H9 (cell line): ENCODE results near the gene SPEG. TPM values are rescaled to one million over a fixed set of nuclear protein-coding genes. Genes with fewer than 3 reads are reported as not detected.

Experiments
- DNase-seq: peaks from one replicate; pipeline ENCODE4 v3.0.0-alpha.2; 2017
- H2AFZ ChIP-seq: one replicate; pipeline ENCODE4 v1.6.1; 2013; ENCODE audit warnings: mild to moderate bottlenecking, low read length, control low read depth, moderate library complexity
- H2AK5ac ChIP-seq: 2 replicates; pipeline ENCODE4 v1.6.1; 2013; ENCODE audit warnings: low read length, control low read depth, mixed read lengths; ENCODE audit not compliant: insufficient read length
- H2BK120ac ChIP-seq: one replicate; pipeline ENCODE4 v1.6.1; 2013; ENCODE audit warnings: low read depth, mild to moderate bottlenecking, low read length, control low read depth, inconsistent platforms; ENCODE audit not compliant: poor library complexity, severe bottlenecking
- H2BK12ac ChIP-seq: 2 replicates; pipeline ENCODE4 v1.6.1; 2013; ENCODE audit warnings: low read length, control low read depth, mixed read lengths, low read depth; ENCODE audit not compliant: insufficient read length
- H2BK15ac ChIP-seq: 2 replicates; pipeline ENCODE4 v1.6.1; 2013; ENCODE audit warnings: low read depth, low read length, control low read depth
- H2BK20ac ChIP-seq: one replicate; pipeline ENCODE4 v1.6.1; 2013; ENCODE audit warnings: low read depth, mild to moderate bottlenecking, low read length, control low read depth, inconsistent platforms; ENCODE audit not compliant: poor library complexity, severe bottlenecking
- H2BK5ac ChIP-seq: 2 replicates; pipeline ENCODE4 v1.6.1; 2013; ENCODE audit warnings: low read length, control low read depth, mixed read lengths; ENCODE audit not compliant: insufficient read length
- H3K14ac ChIP-seq: 2 replicates; pipeline ENCODE4 v1.6.1; 2013; ENCODE audit warnings: low read length, control low read depth; ENCODE audit not compliant: insufficient read depth
- H3K18ac ChIP-seq: 2 replicates; pipeline ENCODE4 v1.6.1; 2013; ENCODE audit warnings: low read depth, mild to moderate bottlenecking, mixed read lengths, low read length, control low read depth; ENCODE audit not compliant: insufficient read length
- H3K23ac ChIP-seq: 2 replicates; pipeline ENCODE4 v1.6.1; 2013; ENCODE audit warnings: low read length, control low read depth, mixed read lengths, low read depth; ENCODE audit not compliant: insufficient read length
- H3K23me2 ChIP-seq: 2 replicates; pipeline ENCODE4 v1.6.1; 2013; ENCODE audit warnings: low read depth, mild to moderate bottlenecking, mixed read lengths, low read length, control low read depth; ENCODE audit not compliant: insufficient read length, poor library complexity, severe bottlenecking
- H3K27ac ChIP-seq: 2 replicates; pipeline ENCODE4 v1.5.1; 2013; ENCODE audit warnings: low read length, control low read depth, mixed read lengths, low read depth; ENCODE audit not compliant: insufficient read length
- H3K27me3 ChIP-seq: 2 replicates; pipeline ENCODE4 v1.6.1; 2013; ENCODE audit warnings: low read length, control low read depth, inconsistent platforms; ENCODE audit not compliant: insufficient read depth
- H3K4ac ChIP-seq: 2 replicates; pipeline ENCODE4 v1.6.1; 2013; ENCODE audit warnings: low read depth, mild to moderate bottlenecking, control low read depth, inconsistent platforms, low read length, moderate library complexity
- H3K4me1 ChIP-seq: 2 replicates; pipeline ENCODE4 v1.6.1; 2013; ENCODE audit warnings: low read length, control low read depth, inconsistent platforms; ENCODE audit not compliant: insufficient read depth
- H3K4me2 ChIP-seq: 2 replicates; pipeline ENCODE4 v1.6.1; 2013; ENCODE audit warnings: low read length, control low read depth, mixed read lengths; ENCODE audit not compliant: insufficient read length, insufficient read depth
- H3K56ac ChIP-seq: 2 replicates; pipeline ENCODE4 v1.6.1; 2013; ENCODE audit warnings: low read depth, mild to moderate bottlenecking, mixed read lengths, low read length, control low read depth; ENCODE audit not compliant: insufficient read length
- H3K79me1 ChIP-seq: 2 replicates; pipeline ENCODE4 v1.6.1; 2013; ENCODE audit warnings: low read depth, mild to moderate bottlenecking, moderate library complexity, low read length, control low read depth, inconsistent platforms; ENCODE audit not compliant: insufficient read depth, poor library complexity, severe bottlenecking
- H3K79me2 ChIP-seq: 2 replicates; pipeline ENCODE4 v1.6.1; 2013; ENCODE audit warnings: low read length, control low read depth, inconsistent platforms; ENCODE audit not compliant: insufficient read depth
- H3K9ac ChIP-seq: 2 replicates; pipeline ENCODE4 v1.6.1; 2013; ENCODE audit warnings: low read length, control low read depth, mixed read lengths; ENCODE audit not compliant: insufficient read length; ENCODE audit errors: extremely low read depth
- H3K9me3 ChIP-seq: one replicate; pipeline ENCODE4 v1.6.1; 2013; ENCODE audit warnings: low read depth, low read length, inconsistent platforms; ENCODE audit not compliant: control insufficient read depth
- H3T11ph ChIP-seq: one replicate; pipeline ENCODE4 v1.6.1; 2013; ENCODE audit warnings: mild to moderate bottlenecking, low read length, control low read depth, inconsistent platforms
- H4K20me1 ChIP-seq: one replicate; pipeline ENCODE4 v1.6.1; 2013; ENCODE audit not compliant: control insufficient read depth, insufficient read length, insufficient read depth
- H4K5ac ChIP-seq: 2 replicates; pipeline ENCODE4 v1.6.1; 2013; ENCODE audit warnings: low read depth, mild to moderate bottlenecking, mixed read lengths, low read length, control low read depth; ENCODE audit not compliant: insufficient read length
- H4K8ac ChIP-seq: replicated peaks from 2 replicates; pipeline ENCODE4 v1.6.1; 2013; ENCODE audit warnings: low read length, control low read depth, mixed read lengths, low read depth; ENCODE audit not compliant: insufficient read length
- H4K91ac ChIP-seq: 2 replicates; pipeline ENCODE4 v1.6.1; 2013; ENCODE audit warnings: low read depth, mild to moderate bottlenecking, moderate library complexity, mixed read lengths, low read length, control low read depth; ENCODE audit not compliant: insufficient read length
- H3K27ac Mint-ChIP-seq, 3 experiments: 2 replicates in 2 of 3; 3 replicates in 1 of 3; pipeline ENCODE4 v1.8.0; 2020 to 2021; ENCODE audit warnings: mixed read lengths in 3 of 3, mild to moderate bottlenecking in 1 of 3, moderate library complexity in 1 of 3
- H3K27me3 Mint-ChIP-seq: 2 replicates; pipeline ENCODE4 v1.8.0; 2021; ENCODE audit warnings: low read depth, mild to moderate bottlenecking, moderate library complexity, mixed read lengths
- H3K36me3 Mint-ChIP-seq, 3 experiments: 2 replicates in 2 of 3; 3 replicates in 1 of 3; pipeline ENCODE4 v1.8.0; 2020 to 2021; ENCODE audit warnings: low read depth in 3 of 3, mixed read lengths in 3 of 3; ENCODE audit not compliant: insufficient read depth in 1 of 3
- H3K4me1 Mint-ChIP-seq, 2 experiments: 2 replicates each; pipeline ENCODE4 v1.8.0; 2020; ENCODE audit warnings: mixed read lengths in 2 of 2
- H3K4me3 Mint-ChIP-seq, 2 experiments: 2 replicates in 1 of 2; 3 replicates in 1 of 2; pipeline ENCODE4 v1.8.0; 2020 to 2021; ENCODE audit warnings: mild to moderate bottlenecking in 2 of 2, mixed read lengths in 2 of 2, moderate library complexity in 1 of 2
- H3K9me3 Mint-ChIP-seq, 2 experiments: 2 replicates in 1 of 2; 3 replicates in 1 of 2; pipeline ENCODE4 v1.8.0; 2020; ENCODE audit warnings: mild to moderate bottlenecking in 2 of 2, mixed read lengths in 2 of 2, moderate library complexity in 1 of 2
- WGBS: extraction: QIAGEN DNeasy Blood & Tissue Kit; methylation state at CpG from one replicate; pipeline ENCODE4 v1.1.7; 2013; ENCODE audit warnings: missing lambda C conversion rate, low lambda C conversion rate, mixed read lengths; ENCODE audit not compliant: insufficient read length; ENCODE audit errors: extremely low coverage; 5-methylcytosine and 5-hydroxymethylcytosine counted together
- total RNA-seq: library from RNA; stranded (reverse); gene quantifications from 2 replicates; pipeline ENCODE4 v1.2.1, GENCODE V29; 2021
- TF ChIP-seq, protein P1 (sequence below): fragments of 200-600 bp; sonication (generic); conservative IDR thresholded peaks from 3 replicates; pipeline ENCODE4 v1.8.0; 2021; ENCODE audit warnings: antibody characterized with exemption, mild to moderate bottlenecking

The SPEG gene
- total RNA-seq, 1 experiment from 2014 or later, result 23.7 TPM

DNA sequence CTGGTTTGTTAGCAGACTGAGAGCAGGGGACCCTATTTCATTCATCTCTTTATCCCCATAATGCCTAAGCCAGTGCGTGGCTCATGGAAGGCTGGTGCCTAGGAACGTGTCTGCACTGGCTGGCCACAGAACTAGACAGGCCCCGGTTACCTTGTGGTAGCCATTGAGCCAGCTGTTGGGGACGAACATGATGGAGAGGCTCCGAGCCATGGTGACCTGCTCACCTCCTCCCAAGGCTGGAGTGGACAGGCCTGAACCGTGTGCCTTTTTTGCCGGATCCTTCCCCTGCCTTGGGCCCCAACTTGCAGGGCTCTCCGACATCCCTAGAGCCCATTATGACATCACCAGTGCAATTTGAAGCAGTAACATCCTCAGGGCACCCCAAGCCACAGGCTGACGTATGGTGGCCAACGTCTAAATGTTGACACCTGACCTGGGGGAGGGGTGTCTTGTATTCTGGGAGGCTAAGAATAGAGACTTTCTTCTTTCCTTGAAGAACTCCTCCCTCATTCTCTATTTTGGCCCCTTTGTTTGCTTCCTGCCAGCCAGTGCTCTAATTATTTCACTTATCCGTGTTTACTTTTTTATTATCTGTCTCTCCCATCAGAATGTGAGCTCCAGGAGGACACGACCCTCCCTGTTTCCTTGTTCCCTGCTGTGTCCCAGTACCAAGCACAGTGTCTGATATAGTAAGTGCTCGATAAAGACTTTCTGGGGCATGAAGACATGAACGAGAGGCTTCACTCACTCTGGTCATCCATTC lies 34.7 kb upstream of the SPEG start:
- Histone ChIP-seq H3K56ac (no peak overlapping the region), H3K4ac (no peak overlapping the region), H2BK120ac (no peak overlapping the region), H3K4me2 (no peak overlapping the region), H2BK15ac (no peak overlapping the region), H3K18ac (no peak overlapping the region), H2AFZ (no peak overlapping the region), H4K8ac (no peak overlapping the region), H4K20me1 (no peaks in the 10 kb centered on the region), H3K23ac (no peak overlapping the region), H3K27ac (no peak overlapping the region), H3K14ac (no peak overlapping the region; the same call in 1 of the 2 replicates), H3K79me1 (no peaks in the 10 kb centered on the region), H3K4me1 (no peaks in the 10 kb centered on the region), H4K91ac (no peak overlapping the region), H3K27me3 (no peaks in the 10 kb centered on the region), H3K79me2 (no peaks in the 10 kb centered on the region), H2BK5ac (no peak overlapping the region), H2BK12ac (no peak overlapping the region), H2AK5ac (no peak overlapping the region), H3K9ac (no peak overlapping the region), H3K23me2 (no peaks in the 10 kb centered on the region), H4K5ac (no peak overlapping the region), H3K9me3 (no peaks in the 10 kb centered on the region), H3T11ph (no peak overlapping the region), H2BK20ac (no peak overlapping the region)
- peaks cover 30 to 41% of the 10 kb centered on the region in 2 experiments for H3K4me1 Mint-ChIP-seq
- no peak for DNase-seq
- no peak overlapping the region for H3K4me3 Mint-ChIP-seq
- no CpG with 5 or more reads among the region's 14 CpGs for WGBS
- TF ChIP-seq, protein P1, sequence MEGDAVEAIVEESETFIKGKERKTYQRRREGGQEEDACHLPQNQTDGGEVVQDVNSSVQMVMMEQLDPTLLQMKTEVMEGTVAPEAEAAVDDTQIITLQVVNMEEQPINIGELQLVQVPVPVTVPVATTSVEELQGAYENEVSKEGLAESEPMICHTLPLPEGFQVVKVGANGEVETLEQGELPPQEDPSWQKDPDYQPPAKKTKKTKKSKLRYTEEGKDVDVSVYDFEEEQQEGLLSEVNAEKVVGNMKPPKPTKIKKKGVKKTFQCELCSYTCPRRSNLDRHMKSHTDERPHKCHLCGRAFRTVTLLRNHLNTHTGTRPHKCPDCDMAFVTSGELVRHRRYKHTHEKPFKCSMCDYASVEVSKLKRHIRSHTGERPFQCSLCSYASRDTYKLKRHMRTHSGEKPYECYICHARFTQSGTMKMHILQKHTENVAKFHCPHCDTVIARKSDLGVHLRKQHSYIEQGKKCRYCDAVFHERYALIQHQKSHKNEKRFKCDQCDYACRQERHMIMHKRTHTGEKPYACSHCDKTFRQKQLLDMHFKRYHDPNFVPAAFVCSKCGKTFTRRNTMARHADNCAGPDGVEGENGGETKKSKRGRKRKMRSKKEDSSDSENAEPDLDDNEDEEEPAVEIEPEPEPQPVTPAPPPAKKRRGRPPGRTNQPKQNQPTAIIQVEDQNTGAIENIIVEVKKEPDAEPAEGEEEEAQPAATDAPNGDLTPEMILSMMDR, result no peak
- H3K27ac Mint-ChIP-seq, result no peak overlapping the region
- no peaks in the 10 kb centered on the region for H3K36me3 Mint-ChIP-seq
- peaks cover 8% of the 10 kb centered on the region for H3K27me3 Mint-ChIP-seq
- H3K9me3 Mint-ChIP-seq, result no peaks in the 10 kb centered on the region; a peak in 1 of 5 replicates
